Measurements from ENCODE around the gene MAP2.

Gene MAP2

DNA sequence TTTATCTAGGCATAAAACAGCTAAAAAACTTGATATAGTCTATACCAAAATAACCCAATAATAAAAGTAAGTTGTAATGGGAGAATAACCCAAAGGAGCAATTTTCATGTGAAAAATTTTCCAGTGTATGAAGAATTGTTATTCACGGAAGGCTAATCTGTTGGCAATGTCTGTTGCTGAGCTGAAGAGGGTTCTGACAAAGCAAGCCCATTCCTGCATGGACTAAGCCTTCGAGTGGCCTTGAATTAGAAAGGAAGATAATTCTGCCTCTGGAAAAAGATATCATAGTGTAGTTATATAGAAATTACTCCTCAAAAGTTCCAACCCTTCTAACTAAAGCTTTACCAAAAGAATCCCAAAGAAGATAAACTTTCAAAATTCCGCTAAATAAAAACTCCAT, 101.5 kb downstream of the MAP2 start:
- no peak overlapping the region for H3K4me3 ChIP-seq (ENCODE audit: low read depth, low read length)
- TF ChIP-seq, protein P1, sequence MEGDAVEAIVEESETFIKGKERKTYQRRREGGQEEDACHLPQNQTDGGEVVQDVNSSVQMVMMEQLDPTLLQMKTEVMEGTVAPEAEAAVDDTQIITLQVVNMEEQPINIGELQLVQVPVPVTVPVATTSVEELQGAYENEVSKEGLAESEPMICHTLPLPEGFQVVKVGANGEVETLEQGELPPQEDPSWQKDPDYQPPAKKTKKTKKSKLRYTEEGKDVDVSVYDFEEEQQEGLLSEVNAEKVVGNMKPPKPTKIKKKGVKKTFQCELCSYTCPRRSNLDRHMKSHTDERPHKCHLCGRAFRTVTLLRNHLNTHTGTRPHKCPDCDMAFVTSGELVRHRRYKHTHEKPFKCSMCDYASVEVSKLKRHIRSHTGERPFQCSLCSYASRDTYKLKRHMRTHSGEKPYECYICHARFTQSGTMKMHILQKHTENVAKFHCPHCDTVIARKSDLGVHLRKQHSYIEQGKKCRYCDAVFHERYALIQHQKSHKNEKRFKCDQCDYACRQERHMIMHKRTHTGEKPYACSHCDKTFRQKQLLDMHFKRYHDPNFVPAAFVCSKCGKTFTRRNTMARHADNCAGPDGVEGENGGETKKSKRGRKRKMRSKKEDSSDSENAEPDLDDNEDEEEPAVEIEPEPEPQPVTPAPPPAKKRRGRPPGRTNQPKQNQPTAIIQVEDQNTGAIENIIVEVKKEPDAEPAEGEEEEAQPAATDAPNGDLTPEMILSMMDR (conservative IDR thresholded peaks at IDR 0.05; ENCODE audit: low read depth, low read length) = no peak
- DNase-seq (ENCODE audit: low read depth) = peak; percentile 22

DNA sequence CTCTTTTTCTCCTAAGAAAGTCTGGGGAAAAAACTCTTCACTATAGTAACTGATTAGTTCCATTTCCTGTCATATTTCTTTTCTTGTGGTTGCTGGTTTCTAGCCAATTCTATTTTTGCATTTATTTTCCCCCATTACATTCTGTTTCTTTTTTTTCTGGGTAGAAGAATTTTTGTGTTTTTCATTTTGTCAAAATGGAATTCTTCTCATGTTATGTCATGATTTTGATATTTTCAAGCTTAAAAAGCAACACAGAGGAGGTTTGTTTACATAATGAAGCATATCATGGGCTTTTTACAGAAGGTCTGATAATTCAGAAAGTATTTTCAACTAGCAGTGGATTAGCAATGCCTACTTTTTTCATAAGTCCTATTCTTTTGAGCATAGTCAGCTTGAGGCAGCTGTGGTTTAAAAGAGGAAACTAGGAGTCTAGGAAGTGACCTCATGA, 102.0 kb downstream of the MAP2 start:
- H3K4me3 ChIP-seq (ENCODE audit: low read depth, low read length) = no peak overlapping the region
- DNase-seq (ENCODE audit: low read depth) = peak; percentile 93
- TF ChIP-seq, protein P1 (conservative IDR thresholded peaks at IDR 0.05; ENCODE audit: low read depth, low read length) = no peak

GRCh38 chr2:209526561-209526960, 102.7 kb downstream of the MAP2 start:
- TF ChIP-seq, protein P1 (conservative IDR thresholded peaks at IDR 0.05; ENCODE audit: low read depth, low read length) = no peak
- peak overlapping the region; percentile 14 for H3K4me3 ChIP-seq (ENCODE audit: low read depth, low read length)
- peak; percentile 66 for DNase-seq (ENCODE audit: low read depth)

- TF ChIP-seq, protein P1 (conservative IDR thresholded peaks at IDR 0.05; ENCODE audit: low read depth, low read length) = no peak
- no peak overlapping the region for H3K4me3 ChIP-seq (ENCODE audit: low read depth, low read length)
Observed at GRCh38 chr2:209529579-209529978, 105.7 kb downstream of the MAP2 start.

DNA sequence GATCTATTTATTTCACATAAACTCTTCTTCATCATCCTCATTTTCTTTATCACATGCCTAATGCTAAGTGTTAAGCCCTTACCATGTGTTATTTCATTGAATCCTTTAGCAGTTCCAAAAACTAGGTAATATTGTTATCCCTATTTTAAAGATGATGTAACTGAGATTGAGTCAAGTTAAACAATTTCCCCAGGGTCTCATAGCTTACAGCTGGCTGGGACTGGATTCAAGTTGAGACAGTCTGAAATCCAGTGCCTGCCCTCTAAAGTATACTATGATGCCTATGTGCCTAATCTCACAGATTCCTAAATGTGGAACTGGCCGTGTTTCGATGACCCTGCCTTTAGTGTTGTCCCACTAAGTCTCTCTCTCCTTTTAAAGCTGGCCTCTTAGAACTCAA, 108.5 kb downstream of the MAP2 start:
- H3K4me3 ChIP-seq (ENCODE audit: low read depth, low read length) = no peak overlapping the region
- TF ChIP-seq, protein P1 (conservative IDR thresholded peaks at IDR 0.05; ENCODE audit: low read depth, low read length) = no peak
- no peak for DNase-seq (ENCODE audit: low read depth)

More at GRCh38 chr2:209529579-209529978, 105.7 kb downstream of the MAP2 start:
- DNase-seq (ENCODE audit: low read depth) = no peak

DNA sequence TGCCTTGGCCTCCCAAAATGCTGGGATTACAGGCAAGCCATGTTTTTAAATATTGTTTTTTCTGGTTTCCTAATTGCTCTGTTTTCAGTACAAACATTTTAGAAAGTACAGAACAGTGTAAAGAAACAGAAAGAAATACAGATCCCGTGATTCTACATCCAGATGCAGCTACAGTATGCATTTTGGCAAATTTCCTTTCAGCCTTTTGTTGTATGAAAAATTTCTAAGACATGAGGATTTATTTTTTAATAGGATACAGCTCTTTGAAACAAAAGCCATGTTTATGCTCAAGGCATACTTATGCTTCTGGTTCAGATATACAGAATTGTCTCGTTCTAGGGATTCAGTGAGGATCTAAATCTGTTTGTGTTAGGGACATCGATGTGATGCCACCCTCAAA, 109.5 kb downstream of the MAP2 start:
- no peak for DNase-seq (ENCODE audit: low read depth)
- no peak overlapping the region for H3K4me3 ChIP-seq (ENCODE audit: low read depth, low read length)
- TF ChIP-seq, protein P1 (conservative IDR thresholded peaks at IDR 0.05; ENCODE audit: low read depth, low read length) = no peak

DNA sequence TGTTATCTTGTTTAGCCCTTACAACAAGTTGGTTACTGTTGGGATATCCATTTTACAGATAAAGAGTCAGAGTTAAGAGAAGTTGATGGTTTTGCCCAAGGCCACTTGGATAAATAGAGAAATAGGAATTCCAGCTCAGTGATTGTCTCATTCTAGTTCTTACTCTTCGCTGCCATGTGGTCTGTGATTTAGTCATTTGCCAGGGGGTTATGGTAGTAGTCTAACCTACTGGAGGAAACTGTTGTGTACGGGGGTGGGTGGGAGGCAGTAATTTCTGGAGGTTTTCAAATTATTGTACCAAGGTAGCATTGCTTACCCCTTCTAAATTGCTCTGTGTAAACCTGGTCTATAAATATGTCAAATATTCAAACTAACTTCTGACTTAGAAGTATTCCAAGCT, 110.4 kb downstream of the MAP2 start:
- TF ChIP-seq, protein P1 (conservative IDR thresholded peaks at IDR 0.05; ENCODE audit: low read depth, low read length) = no peak
- no peak for DNase-seq (ENCODE audit: low read depth)
- H3K4me3 ChIP-seq (ENCODE audit: low read depth, low read length) = no peak overlapping the region
